ENCODE measurements around the gene CCDC83.

DNA sequence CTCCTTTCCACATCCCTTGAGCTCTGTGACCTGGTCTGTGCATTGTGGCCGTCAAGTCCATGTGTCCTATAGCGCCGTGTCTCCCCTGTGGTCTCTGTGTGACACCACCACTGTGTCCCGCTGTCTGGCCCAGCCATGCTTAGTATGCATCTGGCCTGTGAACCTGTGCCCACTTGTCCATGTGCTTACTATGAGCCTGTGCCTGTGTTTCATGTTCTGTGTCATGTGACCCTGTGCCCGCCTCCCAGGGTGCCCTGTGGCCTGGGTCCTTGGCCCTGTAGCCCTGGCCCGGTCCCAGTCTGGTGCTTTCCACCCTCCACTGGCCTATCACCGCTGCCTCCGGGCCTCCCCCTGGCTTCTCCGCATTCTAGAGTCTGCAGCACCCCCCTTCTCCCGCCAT is 80.6 kb downstream of the CCDC83 start:
- TF ChIP-seq, protein P1, sequence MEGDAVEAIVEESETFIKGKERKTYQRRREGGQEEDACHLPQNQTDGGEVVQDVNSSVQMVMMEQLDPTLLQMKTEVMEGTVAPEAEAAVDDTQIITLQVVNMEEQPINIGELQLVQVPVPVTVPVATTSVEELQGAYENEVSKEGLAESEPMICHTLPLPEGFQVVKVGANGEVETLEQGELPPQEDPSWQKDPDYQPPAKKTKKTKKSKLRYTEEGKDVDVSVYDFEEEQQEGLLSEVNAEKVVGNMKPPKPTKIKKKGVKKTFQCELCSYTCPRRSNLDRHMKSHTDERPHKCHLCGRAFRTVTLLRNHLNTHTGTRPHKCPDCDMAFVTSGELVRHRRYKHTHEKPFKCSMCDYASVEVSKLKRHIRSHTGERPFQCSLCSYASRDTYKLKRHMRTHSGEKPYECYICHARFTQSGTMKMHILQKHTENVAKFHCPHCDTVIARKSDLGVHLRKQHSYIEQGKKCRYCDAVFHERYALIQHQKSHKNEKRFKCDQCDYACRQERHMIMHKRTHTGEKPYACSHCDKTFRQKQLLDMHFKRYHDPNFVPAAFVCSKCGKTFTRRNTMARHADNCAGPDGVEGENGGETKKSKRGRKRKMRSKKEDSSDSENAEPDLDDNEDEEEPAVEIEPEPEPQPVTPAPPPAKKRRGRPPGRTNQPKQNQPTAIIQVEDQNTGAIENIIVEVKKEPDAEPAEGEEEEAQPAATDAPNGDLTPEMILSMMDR (IDR thresholded peaks at IDR 0.05; ENCODE audit: insufficient read depth, low read depth, low read length), result no peak
- no peak for TF ChIP-seq EZH2 (IDR thresholded peaks at IDR 0.05; ENCODE audit: insufficient read depth, low read length)
